Measurements from ENCODE around the gene MRPL50.

DNA sequence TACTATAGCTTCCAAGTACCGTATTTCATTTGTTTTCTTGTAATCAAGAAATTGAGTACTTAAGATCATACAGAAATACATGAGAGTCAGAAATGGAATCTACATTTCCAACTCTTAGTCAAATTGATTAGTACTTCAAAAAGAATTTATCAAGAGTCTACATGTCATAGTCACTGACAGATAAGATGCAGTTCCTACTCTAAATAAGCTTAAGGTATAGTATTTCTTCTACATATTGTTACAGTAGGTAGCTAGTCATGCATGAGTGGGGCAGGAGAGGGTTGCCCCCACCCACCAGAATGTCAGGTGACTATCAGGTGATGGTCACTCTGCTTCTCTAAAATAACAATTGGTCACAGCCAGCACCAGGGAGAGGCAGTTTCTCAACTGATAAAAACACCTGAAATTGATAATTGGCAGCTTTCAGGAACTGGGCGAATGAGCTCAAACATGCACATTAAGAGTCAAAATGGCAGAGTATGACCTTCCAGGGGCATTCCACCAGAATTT is 16.5 kb downstream of the MRPL50 start:
- TF ChIP-seq, protein P1, sequence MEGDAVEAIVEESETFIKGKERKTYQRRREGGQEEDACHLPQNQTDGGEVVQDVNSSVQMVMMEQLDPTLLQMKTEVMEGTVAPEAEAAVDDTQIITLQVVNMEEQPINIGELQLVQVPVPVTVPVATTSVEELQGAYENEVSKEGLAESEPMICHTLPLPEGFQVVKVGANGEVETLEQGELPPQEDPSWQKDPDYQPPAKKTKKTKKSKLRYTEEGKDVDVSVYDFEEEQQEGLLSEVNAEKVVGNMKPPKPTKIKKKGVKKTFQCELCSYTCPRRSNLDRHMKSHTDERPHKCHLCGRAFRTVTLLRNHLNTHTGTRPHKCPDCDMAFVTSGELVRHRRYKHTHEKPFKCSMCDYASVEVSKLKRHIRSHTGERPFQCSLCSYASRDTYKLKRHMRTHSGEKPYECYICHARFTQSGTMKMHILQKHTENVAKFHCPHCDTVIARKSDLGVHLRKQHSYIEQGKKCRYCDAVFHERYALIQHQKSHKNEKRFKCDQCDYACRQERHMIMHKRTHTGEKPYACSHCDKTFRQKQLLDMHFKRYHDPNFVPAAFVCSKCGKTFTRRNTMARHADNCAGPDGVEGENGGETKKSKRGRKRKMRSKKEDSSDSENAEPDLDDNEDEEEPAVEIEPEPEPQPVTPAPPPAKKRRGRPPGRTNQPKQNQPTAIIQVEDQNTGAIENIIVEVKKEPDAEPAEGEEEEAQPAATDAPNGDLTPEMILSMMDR (IDR thresholded peaks at IDR 0.05): no peak
- no peak for TF ChIP-seq POLR2A (IDR thresholded peaks at IDR 0.05)

Measured in uterus (tissue), 2 donors.